Peyer's patch (tissue), 4 donors: ENCODE measurements around the gene PTTG2. TPM values are rescaled to one million over a fixed set of nuclear protein-coding genes. Genes with fewer than 3 reads are reported as not detected.

Experiments used
- DNase-seq, 3 donors: peaks; one replicate each; pipeline ENCODE4 v3.0.0-alpha.2; 2017 to 2019
- H3K27ac ChIP-seq, 4 donors: fragments of 200-600 bp; sonication (generic); one replicate each; pipeline ENCODE4 v1.5.1; 2016 to 2019
- H3K27me3 ChIP-seq, 2 donors: fragments of 200-600 bp; sonication (generic); one replicate each; pipeline ENCODE4 v1.5.1; 2019
- H3K36me3 ChIP-seq, 3 donors: fragments of 200-600 bp; sonication (generic); one replicate each; pipeline ENCODE4 v1.5.1; 2016 to 2019
- H3K4me1 ChIP-seq, 4 donors: fragments of 200-600 bp; sonication (generic); one replicate each; pipeline ENCODE4 v1.5.1; 2016 to 2019
- H3K4me3 ChIP-seq, 4 donors: fragments of 200-600 bp; sonication (generic); 1 replicate in 3 of 4; 2 replicates in 1 of 4; pipeline ENCODE4 v1.5.1; 2016 to 2019; ENCODE audit warnings: mild to moderate bottlenecking in 1 of 4
- H3K9me3 ChIP-seq, 4 donors: fragments of 200-600 bp; sonication (generic); one replicate each; pipeline ENCODE4 v1.5.1; 2016 to 2019; ENCODE audit warnings: mild to moderate bottlenecking in 1 of 4
- CTCF ChIP-seq, 6 experiments: fragments of 450-650 bp in 4 of 6; fragments of 200-600 bp in 2 of 6; sonication (generic) in 1 of 6; IDR thresholded peaks; one replicate each; pipeline ENCODE4 v1.5.1; 2017 to 2019; ENCODE audit warnings: antibody characterized with exemption in 6 of 6, mild to moderate bottlenecking in 3 of 6, moderate library complexity in 1 of 6
- POLR2A ChIP-seq, 2 donors: fragments of 450-650 bp; IDR thresholded peaks; one replicate each; pipeline ENCODE4 v1.5.1; 2017; ENCODE audit warnings: antibody characterized with exemption in 2 of 2, mild to moderate bottlenecking in 2 of 2, moderate library complexity in 2 of 2
- total RNA-seq, 4 donors: library from RNA; depleted of rRNA; stranded (reverse); fragments of >200 nt; gene quantifications; one replicate each; pipeline ENCODE4 v1.1.0, GENCODE V29; 2016

PTTG2 gene
- total RNA-seq, 4 donors from 2014 or later: 2.5 to 8.3 TPM; not detected in 2

GRCh38 chr4:38005637-38006036, 45.4 kb downstream of the PTTG2 start:
- peaks cover 0 to 29% (median 0%) of the 10 kb centered on the region in 4 donors for H3K4me1 ChIP-seq
- H3K27ac ChIP-seq: peak overlapping the region in 1 of 4 donors; percentile 13
- H3K9me3 ChIP-seq: no peaks in the 10 kb centered on the region

GRCh38 chr4:38007645-38008044, 47.4 kb downstream of the PTTG2 start:
- Histone ChIP-seq H3K27ac (no peak overlapping the region), H3K36me3 (no peaks in the 10 kb centered on the region), H3K4me1 (peaks cover 0 to 44% (median 0%) of the 10 kb centered on the region in 4 donors), H3K4me3 (no peak overlapping the region), H3K27me3 (no peaks in the 10 kb centered on the region), H3K9me3 (no peaks in the 10 kb centered on the region)
- TF ChIP-seq CTCF (IDR thresholded peaks at IDR 0.05): no peak
- no peak for TF ChIP-seq POLR2A (IDR thresholded peaks at IDR 0.05)
- no peak for DNase-seq

More at GRCh38 chr4:38005637-38006036, 45.4 kb downstream of the PTTG2 start:
- Histone ChIP-seq H3K4me3 (no peak overlapping the region), H3K27me3 (no peaks in the 10 kb centered on the region), H3K36me3 (no peaks in the 10 kb centered on the region)
- no peak for DNase-seq
- TF ChIP-seq POLR2A (IDR thresholded peaks at IDR 0.05): no peak
- TF ChIP-seq CTCF (IDR thresholded peaks at IDR 0.05): no peak

- Histone ChIP-seq H3K4me3 (no peak overlapping the region), H3K4me1 (peaks cover 0 to 44% (median 0%) of the 10 kb centered on the region in 4 donors), H3K36me3 (no peaks in the 10 kb centered on the region), H3K27ac (no peak overlapping the region), H3K27me3 (no peaks in the 10 kb centered on the region), H3K9me3 (no peaks in the 10 kb centered on the region)
- TF ChIP-seq CTCF (IDR thresholded peaks at IDR 0.05): no peak
- TF ChIP-seq POLR2A (IDR thresholded peaks at IDR 0.05): no peak
- no peak for DNase-seq
Observed at GRCh38 chr4:38008571-38009021, 48.4 kb downstream of the PTTG2 start.

GRCh38 chr4:38009421-38009820, 49.2 kb downstream of the PTTG2 start:
- peaks cover 0 to 2% (median 0%) of the 10 kb centered on the region in 3 donors for H3K36me3 ChIP-seq
- no peak overlapping the region for H3K4me3 ChIP-seq
- no peak for DNase-seq
- H3K4me1 ChIP-seq: peaks cover 0 to 44% (median 0%) of the 10 kb centered on the region in 4 donors
- H3K9me3 ChIP-seq: no peaks in the 10 kb centered on the region
- TF ChIP-seq CTCF (IDR thresholded peaks at IDR 0.05) (no peak), POLR2A (IDR thresholded peaks at IDR 0.05) (no peak)
- peak overlapping the region in 1 of 4 donors; percentile 36 for H3K27ac ChIP-seq
- no peaks in the 10 kb centered on the region for H3K27me3 ChIP-seq

- DNase-seq: no peak
- H3K27ac ChIP-seq: peak overlapping the region in 2 of 4 donors; percentile 36 to 39
Observed at GRCh38 chr4:38009949-38010348, 49.8 kb downstream of the PTTG2 start.

More at GRCh38 chr4:38009949-38010348, 49.8 kb downstream of the PTTG2 start:
- peaks cover 0 to 7% (median 0%) of the 10 kb centered on the region in 3 donors for H3K36me3 ChIP-seq
- H3K9me3 ChIP-seq: no peaks in the 10 kb centered on the region
- no peak overlapping the region for H3K4me3 ChIP-seq
- peaks cover 0 to 42% (median 0%) of the 10 kb centered on the region in 4 donors for H3K4me1 ChIP-seq
- no peaks in the 10 kb centered on the region for H3K27me3 ChIP-seq
- TF ChIP-seq POLR2A (IDR thresholded peaks at IDR 0.05) (no peak), CTCF (IDR thresholded peaks at IDR 0.05) (no peak)

Other genes starting within 250 kb of the PTTG2 start
- gene PGM2, start 133.7 kb upstream of the PTTG2 start, total RNA-seq: 10 to 100 TPM; 11.3 to 27.2 (median 16.5) TPM
- gene TBC1D1, start 69.3 kb upstream of the PTTG2 start, total RNA-seq: 100 to 1,000 TPM in 2 of 4 donors, 10 to 100 TPM in 2; 66.2 to 120 (median 87.9) TPM